ENCODE data around the gene GAL3ST2.

The GAL3ST2 gene

DNA sequence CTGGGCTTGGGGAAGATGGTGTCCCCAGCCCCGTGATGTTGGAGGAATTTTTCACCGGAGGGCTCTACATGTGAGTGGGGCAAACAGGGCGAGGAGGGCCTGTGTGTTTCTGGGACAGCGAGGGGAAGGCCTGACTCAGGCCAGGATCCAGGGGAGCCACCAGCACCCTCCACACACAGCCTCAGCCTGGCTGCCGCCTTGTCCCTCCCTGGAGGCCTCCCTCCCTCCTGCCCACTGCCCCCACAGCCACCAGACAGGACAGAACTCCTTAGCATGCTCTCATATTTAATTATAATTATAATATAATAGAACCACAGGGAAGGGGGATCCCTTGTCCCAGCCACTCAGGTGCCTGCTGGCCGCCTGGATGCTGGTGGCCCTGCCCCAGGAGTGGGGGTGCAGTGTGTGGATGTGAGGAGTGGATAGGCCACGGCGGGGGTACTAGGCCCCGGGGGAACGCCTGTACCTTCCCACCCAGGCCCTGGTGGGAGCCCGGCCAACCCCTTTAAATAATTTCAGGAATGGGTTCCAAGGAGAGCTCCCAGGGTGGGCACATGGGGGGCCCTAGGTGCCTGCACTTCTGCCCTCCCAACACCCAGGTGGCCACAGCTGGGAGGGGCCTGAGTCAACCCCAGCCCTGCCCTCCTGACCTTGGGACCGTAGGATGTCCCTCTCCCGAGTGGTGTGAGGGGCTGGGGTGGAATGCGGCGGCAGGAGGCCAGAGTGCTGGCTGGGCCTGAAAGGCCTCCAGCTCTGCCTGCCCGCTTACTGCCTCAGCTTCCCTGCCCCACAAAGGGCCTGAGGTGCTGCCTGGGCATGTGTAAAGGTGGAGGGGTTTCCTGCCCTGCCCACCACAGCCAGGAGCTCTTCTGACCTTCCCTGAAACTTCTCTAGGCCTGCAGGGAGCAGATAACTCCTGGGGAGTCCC is 73.3 kb downstream of the GAL3ST2 start:
- no peak overlapping the region for H3K27ac ChIP-seq
- TF ChIP-seq, protein P1, sequence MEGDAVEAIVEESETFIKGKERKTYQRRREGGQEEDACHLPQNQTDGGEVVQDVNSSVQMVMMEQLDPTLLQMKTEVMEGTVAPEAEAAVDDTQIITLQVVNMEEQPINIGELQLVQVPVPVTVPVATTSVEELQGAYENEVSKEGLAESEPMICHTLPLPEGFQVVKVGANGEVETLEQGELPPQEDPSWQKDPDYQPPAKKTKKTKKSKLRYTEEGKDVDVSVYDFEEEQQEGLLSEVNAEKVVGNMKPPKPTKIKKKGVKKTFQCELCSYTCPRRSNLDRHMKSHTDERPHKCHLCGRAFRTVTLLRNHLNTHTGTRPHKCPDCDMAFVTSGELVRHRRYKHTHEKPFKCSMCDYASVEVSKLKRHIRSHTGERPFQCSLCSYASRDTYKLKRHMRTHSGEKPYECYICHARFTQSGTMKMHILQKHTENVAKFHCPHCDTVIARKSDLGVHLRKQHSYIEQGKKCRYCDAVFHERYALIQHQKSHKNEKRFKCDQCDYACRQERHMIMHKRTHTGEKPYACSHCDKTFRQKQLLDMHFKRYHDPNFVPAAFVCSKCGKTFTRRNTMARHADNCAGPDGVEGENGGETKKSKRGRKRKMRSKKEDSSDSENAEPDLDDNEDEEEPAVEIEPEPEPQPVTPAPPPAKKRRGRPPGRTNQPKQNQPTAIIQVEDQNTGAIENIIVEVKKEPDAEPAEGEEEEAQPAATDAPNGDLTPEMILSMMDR (conservative IDR thresholded peaks at IDR 0.05): no peak
- TF ChIP-seq ZFX (IDR thresholded peaks at IDR 0.05): no peak

DNA sequence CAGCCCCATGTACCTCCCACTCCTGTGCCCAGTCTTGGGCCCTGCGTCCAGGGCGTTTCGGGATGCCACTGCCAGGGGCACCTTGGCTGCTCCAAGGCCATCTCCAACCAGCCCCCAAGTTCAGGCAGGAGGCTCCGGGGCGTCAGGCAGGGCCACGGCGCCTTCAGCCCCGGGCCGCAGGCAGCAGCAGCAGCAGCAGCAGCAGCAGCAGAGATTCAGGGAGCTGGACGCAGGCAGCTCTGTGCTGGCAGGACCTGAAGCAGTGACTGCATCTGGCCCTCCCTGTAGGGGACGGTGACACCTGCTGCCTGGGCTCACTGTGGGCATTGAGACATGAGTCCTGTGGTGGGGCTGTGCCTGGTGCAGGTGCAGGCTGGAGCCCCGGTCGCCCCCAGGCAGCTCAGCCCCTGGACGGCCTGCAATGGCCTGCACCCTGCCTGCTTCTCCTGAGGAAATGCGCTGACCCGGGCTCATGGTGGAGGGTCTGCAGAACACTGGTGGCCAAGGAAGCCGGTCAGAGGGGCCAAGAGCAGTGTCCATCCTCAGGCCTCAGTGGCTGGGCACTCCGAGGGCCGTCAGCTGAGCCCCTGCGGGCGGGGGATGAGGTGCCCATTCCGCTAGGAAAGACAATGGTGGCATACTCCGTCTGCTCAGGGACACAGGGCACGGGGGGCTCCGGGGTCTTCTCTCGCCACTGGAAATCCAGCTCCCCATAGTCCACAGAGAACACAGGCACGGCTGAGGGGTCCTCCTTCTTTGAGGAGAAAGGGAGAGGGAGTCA is 74.1 kb downstream of the GAL3ST2 start:
- no peak overlapping the region for H3K27ac ChIP-seq
- TF ChIP-seq, protein P1 (conservative IDR thresholded peaks at IDR 0.05): no peak
- no peak for TF ChIP-seq ZFX (IDR thresholded peaks at IDR 0.05)

DNA sequence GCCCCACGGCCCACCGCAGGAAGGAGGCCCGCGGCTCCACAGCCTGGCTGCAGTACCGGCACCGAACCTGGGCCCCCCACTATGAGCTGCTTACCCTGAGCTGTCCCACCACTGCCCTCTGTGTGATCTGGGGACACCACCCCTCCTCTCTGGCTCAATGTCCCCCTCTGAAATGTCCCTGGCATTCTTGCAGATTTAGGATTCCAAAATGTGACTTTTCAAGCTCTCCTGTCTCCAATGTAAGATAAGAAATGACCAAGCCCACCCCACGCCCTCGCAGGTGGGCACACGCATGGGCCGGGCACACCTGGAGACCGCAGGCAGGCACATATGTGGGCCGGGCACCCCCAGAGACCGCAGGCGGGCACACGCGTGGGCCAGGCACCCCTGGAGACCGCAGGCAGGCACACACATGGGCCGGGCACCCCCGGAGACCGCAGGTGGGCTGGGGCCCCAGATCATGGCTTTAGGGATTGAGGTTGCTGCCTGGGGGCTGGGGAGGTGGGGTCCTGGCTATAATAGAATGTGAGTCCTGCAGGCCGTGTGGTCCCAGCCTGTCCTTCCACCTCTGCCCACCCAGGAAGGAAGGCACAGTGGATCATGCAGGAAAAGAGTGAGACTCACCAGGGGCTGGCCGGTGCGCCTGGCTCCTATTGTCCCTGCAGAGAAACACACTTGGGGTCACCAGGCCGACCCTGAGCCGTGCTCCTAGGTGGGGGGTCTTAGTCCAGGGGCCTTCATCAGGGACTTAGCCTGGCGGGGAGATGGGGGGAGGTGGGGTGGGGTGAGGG is 74.9 kb downstream of the GAL3ST2 start:
- no peak overlapping the region for H3K27ac ChIP-seq
- no peak for TF ChIP-seq ZFX (IDR thresholded peaks at IDR 0.05)
- TF ChIP-seq, protein P1 (conservative IDR thresholded peaks at IDR 0.05): no peak

DNA sequence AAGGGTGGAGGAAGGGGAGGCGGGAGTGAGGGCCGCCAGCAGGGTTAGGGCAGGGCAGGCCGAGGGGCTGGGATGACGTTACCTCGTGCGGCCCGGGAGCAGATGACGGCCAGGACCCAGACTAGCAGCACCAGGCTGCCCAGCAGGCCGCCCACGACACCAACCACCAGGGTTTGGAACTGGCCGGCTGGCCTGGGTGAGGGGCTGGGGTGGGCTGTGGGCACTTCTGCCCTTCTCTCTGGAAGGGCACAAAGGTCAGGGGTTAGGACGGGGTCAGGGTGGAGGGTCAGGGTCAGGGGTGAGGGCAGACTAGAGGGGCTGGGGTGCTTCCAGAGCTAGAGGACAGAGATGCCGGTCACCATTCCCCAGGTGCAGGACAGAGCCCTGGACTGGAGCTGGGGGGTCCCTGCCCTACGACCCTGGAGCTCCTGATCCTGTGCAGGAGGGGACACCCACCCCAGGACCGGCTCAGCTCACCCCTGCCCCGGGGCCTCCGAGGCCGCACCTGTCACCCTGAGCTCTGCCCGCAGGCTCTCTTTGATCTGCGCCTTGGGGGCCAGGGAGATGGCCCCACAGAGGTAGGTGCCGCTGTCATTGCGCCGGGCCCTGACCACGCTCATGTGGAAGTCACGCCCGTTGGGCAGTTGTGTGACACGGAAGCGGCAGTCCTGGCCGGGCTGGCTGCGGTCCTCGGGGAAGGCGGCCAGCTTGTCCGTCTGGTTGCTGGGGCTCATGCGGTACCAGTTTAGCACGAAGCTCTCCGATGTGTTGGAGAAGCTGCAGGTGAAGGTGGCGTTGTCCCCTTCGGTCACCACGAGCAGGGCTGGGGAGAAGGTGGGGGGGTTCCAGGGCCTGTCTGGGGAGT is 75.7 kb downstream of the GAL3ST2 start:
- no peak overlapping the region for H3K27ac ChIP-seq
- TF ChIP-seq ZFX (IDR thresholded peaks at IDR 0.05): no peak
- TF ChIP-seq, protein P1 (conservative IDR thresholded peaks at IDR 0.05): no peak

DNA sequence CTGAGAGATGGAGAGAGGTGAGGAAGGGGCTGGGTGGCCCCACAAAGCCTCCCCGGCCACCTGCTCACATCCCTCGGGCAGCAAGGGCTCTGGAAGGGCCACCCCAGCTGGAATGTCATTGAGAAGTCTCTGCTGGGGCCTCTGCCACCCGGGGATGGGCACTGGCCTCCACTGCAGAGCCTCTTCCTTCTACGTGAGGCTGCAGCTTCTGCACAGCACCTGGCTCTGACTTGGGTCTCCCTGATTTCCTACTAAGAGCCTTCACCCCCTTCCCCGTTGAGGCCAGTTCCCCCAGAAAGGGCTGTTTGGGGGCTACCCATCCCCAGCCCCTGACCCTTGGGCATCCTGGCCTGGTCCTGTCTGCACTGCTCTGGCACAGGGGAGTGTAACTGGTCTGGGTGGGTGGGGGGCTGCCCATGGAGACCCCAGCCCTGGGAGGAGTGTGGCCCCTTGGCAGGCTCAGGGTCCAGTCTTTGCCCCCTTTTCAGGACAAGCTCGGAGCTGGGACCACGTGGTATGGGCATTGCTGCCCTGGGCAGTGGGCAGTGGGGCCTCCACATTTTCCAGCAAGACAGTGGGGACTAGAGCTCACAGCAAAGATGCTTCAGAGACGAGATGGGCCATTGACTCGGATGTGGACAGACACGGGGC is 76.5 kb downstream of the GAL3ST2 start:
- TF ChIP-seq ZFX (IDR thresholded peaks at IDR 0.05): no peak
- TF ChIP-seq, protein P1 (conservative IDR thresholded peaks at IDR 0.05): no peak
- H3K27ac ChIP-seq: no peak overlapping the region

Measured in C4-2B (cell line).